HG03521 (cell line): Measurements from ENCODE around the gene SORT1.
"Not testable (repeated sequence)": the region's sequence is repeated elsewhere in the genome, so short reads cannot be mapped to it uniquely, and the experiment has no call there.

Experiments
- ATAC-seq: cut with Tn5 transposase; IDR thresholded peaks from one replicate; pipeline ENCODE4 v1.9.1; 2021; ENCODE audit warnings: mild to moderate bottlenecking, moderate library complexity; ENCODE audit not compliant: unreplicated experiment

Gene SORT1

DNA sequence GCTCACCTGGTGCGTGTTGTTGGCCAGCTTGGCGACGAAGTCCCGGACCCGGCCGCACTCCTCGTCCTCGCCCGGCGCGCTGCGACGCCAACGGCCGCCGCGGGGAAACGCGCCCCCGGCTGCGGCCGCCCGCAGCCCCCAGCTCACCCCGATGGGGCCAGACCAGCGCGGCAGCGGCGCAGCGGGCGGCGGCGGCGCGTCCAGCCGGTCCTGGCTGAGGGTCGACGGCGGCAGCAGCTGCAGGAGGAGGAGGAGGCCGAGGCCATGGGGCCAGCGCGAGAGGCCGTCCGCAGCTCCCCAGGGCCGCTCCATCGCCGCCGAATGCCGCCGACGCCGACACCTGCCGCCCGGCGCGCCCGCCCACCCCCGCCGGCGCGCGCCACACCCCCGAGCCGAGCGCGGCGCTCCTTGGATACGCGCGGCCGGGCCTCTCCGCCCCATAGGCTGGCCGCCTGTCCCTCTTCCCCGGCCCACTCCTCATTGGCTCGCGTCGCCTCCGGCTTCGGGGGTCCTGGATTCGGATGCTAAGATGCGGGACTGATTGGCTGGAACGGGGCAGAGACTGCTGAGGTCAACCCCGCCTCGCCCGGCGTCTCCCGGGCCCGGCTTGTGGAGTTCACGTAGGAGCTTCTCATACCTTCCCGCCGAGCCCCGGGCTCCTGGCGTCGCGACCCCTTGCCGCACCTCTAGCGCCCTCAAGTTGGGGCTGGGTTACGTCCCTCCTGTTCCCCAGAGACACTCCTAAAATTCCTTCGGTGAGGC is at the start of gene SORT1:
Gene SORT1, minus strand, starts transcription at position 338 of the 762 bp plus-strand sequence. Its CDS starts 26 bp downstream, at position 312.
- ATAC-seq, result peak; percentile 73

GRCh38 chr1:109445949-109446695 is 48.4 kb upstream of the SORT1 start:
- not testable (repeated sequence) for ATAC-seq

DNA sequence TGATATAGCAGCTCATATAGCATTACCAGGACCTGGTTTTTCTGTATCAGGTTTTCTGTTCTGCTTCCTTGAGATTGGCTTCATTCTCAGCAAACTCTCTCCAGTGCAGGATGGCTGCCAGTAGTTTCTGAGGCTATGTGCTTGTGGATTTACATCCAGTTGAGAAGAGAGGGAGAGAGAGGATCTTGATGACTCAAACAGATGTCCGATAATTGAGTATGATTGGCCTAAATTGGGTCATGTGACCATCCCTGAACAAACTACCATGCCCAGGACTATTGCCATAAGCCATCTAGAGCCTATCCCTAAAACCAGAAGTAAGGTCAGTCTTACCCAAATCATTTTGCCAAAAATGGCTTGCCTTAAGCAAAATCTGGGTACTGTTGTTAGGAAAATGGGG is 46.6 kb upstream of the SORT1 start:
- ATAC-seq, result no peak

DNA sequence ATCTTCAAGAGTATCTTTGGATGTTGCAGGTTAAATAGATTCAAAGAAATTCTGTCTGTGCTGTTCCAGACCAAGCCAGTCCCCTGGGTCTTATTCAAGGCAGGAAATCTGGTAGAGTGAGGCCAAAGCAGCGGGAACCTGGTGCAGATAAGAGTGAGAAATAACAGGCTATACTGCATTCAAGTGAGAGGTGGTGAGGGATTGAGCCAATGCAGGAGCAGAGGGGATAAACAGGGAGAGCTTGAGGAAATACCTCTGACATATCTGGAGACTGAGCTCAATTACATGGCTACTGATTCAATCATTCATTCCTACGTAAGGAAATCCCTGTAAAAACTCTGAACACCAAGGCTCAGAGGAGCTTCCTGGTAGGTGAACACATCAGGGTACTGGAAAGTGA is 45.8 kb upstream of the SORT1 start:
- no peak for ATAC-seq

GRCh38 chr1:109441069-109441468 is 43.4 kb upstream of the SORT1 start:
- no peak for ATAC-seq

GRCh38 chr1:109438798-109439297 is 41.1 kb upstream of the SORT1 start:
- no peak for ATAC-seq

DNA sequence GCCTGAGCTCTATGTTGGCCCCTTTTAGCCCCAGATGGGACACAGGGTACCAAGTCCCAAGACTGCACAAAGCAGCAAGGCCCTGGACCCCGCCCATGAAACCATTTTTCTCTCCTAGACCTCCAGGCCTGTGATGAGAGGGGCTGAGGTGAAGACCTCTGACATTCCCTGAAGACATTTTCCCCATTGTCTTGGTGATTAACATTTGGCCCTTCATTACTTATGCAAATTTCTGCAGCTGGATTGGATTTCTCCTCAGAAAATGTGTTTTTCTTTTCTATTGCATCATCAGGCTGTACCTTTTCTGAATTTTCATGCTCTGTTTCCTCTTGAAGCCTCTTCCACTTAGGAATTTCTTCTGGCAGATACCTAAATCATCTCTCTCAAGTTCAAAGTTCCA is 36.8 kb upstream of the SORT1 start:
- ATAC-seq, result no peak

DNA sequence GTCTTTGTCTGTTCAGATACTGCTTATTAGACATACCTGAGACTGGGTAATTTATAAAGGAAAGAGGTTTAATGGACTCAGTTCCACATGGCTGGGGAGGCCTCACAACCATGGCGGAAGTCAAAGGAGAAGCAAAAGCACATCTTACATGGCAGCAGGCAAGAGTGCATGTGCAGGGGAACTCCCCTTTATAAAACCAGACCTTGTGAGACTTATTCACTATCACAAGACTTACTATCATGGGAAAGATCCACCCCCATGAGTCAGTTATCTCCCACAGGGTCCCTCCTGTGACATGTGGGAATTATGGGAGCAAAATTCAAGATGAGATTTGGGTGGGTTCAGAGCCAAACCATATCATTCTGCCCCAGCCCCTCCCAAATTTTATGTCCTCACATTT is 35.6 kb upstream of the SORT1 start:
- no peak for ATAC-seq

GRCh38 chr1:109432336-109432735 is 34.6 kb upstream of the SORT1 start:
- no peak for ATAC-seq

DNA sequence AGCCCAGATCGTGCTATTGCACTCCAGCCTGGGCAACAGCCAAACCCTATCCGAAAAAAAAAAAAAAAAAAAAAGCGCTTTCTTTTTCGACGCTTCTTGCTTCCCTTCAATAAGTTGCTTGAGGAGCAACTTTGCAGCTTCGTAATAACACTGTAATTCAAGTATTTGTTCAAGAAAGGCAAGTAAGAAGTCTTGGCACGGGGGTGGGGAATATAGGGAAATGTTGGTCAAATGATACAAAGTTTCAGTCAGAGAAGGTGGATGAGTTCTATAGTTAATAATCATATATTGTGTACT is 29.4 kb upstream of the SORT1 start:
- ATAC-seq, result no peak

- ATAC-seq, result peak; percentile 96
Measured at GRCh38 chr1:109426281-109427170, 28.8 kb upstream of the SORT1 start, which contains the start of gene PSMA5. TSS of gene PSMA5 (minus strand) at chr1:109426448. CDS start at chr1:109426330, 118 bp downstream.

GRCh38 chr1:109425391-109426280 is 27.9 kb upstream of the SORT1 start:
- no peak for ATAC-seq

DNA sequence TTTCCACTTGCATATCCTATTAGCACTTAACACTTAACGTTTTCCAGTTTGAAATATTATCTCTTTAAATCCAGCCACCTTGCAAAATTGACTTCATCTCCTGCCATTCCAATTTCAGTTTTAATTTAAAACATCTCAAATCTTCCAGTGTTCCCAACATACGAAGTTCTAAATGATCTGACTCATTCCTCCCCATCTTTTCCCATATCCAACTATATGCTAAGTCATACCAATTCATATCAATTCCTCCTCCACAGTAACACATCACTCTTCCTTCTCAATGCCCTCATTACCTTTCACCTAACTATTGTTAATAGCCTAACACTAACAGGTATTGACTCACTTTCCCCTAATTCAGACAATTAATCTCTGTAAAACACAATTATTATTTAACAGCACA is 25.8 kb upstream of the SORT1 start:
- ATAC-seq, result no peak

DNA sequence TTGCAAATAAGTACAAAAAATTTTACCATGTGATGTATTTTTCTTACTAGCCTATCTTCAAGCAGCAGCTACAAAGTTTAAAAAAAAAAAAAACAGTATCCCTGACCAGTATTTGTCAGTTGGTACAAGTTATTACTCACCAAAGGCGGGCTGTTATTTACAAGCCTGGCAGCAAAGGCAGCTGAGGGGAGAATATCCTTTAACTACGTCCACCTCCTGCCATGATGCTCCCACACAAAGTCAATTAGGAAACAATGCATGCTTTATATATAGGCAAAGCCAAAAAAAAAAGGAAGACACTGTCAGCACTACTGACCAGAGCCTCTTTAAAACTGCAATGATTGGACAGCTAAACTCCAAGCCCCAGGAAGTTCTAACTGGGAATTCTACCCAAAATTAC is 14.8 kb upstream of the SORT1 start:
- ATAC-seq, result no peak

DNA sequence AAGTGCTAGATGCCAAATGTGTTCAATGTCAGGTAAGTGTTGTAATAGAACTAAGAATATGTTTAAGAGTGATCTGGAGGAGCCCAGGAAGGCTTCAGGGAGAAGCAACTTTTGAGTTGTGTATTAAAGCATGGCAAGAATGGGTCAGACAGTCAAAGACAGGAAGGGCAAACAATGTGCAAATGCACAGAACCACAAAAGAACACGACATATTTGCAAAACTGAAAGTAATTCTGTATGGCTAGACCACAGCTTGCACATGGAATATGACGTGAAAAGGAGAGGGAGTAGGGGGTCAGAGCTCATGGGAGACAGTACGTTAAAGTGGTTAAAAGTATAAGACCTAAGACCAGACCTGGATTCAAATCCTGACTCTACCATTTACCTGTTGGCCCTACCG is 7.1 kb upstream of the SORT1 start:
- ATAC-seq, result no peak

DNA sequence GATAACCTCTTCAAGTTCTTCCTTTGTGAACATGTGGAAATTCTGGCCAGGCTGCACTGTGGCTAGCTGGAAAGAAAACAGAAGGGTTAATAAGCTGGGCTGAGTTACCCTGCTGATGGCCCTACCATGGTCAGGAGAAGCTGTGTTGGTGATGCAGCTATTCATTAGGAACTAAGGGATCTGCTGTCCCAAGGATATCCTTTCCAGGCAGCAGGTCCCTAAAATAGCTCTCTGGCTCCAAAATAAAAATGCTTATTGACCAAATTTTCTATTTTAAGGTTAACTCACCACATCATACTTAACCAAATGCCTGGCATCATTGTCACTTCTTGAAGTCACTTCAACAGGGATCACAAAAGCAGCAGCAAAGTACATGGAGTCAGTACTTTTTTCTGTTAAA is 4.3 kb upstream of the SORT1 start:
- ATAC-seq, result no peak

GRCh38 chr1:109400035-109400655 is 2.4 kb upstream of the SORT1 start:
- no peak for ATAC-seq

DNA sequence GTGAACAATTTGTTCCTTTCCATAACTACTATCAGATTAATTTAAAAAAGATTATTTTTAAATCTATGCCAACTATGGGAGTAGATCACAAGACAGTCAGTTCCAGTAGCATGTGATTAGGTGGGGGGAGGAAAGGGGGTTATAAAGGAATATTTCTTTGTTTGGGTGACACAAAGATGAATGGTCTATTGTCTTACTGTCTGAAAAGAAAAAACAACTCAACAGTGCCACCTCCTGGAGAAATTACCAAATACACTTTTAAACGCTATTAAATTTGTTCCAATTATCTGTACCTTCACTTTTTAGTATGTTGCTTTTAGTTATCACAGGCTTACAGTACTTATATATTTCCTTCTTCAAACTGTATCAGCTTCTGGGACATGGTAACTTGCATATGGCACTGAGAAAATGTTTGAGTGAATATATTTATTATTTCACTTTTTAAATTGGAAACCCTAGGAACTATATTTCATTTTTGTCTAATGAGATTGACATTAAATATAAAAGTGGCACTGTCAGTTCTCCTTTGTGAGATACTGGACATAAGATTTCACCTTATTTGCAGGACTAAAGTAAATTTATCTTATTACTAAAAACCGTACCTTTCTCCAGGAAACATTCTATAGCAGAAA is 1.7 kb upstream of the SORT1 start:
- ATAC-seq, result no peak
